Fibroblast of lung (primary cell): ENCODE results near the gene TMPRSS11A. TPM values are rescaled to one million over a fixed set of nuclear protein-coding genes. Genes with fewer than 3 reads are reported as not detected.

ENCODE experiments used
- DNase-seq, 2 donors: peaks; one replicate each; pipeline versions ENCODE4 v3.0.0 to v3.0.0-alpha.2; 2010; ENCODE audit warnings: low read depth in 2 of 2
- H2AFZ ChIP-seq: 2 replicates; pipeline ENCODE4 v1.5.1; 2012; ENCODE audit warnings: low read length, control low read depth, inconsistent platforms
- H3K27ac ChIP-seq: 2 replicates; pipeline ENCODE4 v1.5.1; 2011; ENCODE audit warnings: low read length, control low read depth; ENCODE audit not compliant: insufficient read depth
- H3K27me3 ChIP-seq: 2 replicates; pipeline ENCODE4 v1.5.1; 2011; ENCODE audit warnings: mild to moderate bottlenecking, low read length; ENCODE audit not compliant: control insufficient read depth, insufficient read depth
- H3K36me3 ChIP-seq: 2 replicates; pipeline ENCODE4 v1.5.1; 2011; ENCODE audit warnings: low read length; ENCODE audit not compliant: control insufficient read depth, insufficient read depth
- H3K4me1 ChIP-seq: 2 replicates; pipeline ENCODE4 v1.5.1; 2011; ENCODE audit warnings: low read length; ENCODE audit not compliant: control insufficient read depth, insufficient read depth; ENCODE audit errors: extremely low read depth
- H3K4me2 ChIP-seq: 2 replicates; pipeline ENCODE4 v1.5.1; 2011; ENCODE audit warnings: low read length, control low read depth; ENCODE audit not compliant: insufficient read depth; ENCODE audit errors: extremely low read depth
- H3K4me3 ChIP-seq, 4 experiments: fragments of 200-600 bp in 1 of 4; sonication (generic) in 1 of 4; replicated peaks in 1 of 4; 2 replicates each; pipeline ENCODE4 v1.5.1; 2011 to 2016; ENCODE audit warnings: low read length in 4 of 4, low read depth in 3 of 4, mild to moderate bottlenecking in 3 of 4, control low read depth in 2 of 4, inconsistent platforms in 1 of 4, mixed read lengths in 1 of 4; ENCODE audit not compliant: insufficient read depth in 1 of 4; ENCODE audit errors: control extremely low read depth in 1 of 4
- H3K79me2 ChIP-seq: 2 replicates; pipeline ENCODE4 v1.5.1; 2012; ENCODE audit warnings: mild to moderate bottlenecking, low read length, inconsistent platforms; ENCODE audit not compliant: control insufficient read depth, insufficient read depth
- H3K9ac ChIP-seq: 2 replicates; pipeline ENCODE4 v1.5.1; 2011; ENCODE audit warnings: mild to moderate bottlenecking, low read length, control low read depth; ENCODE audit not compliant: insufficient read depth
- H3K9me3 ChIP-seq: 2 replicates; pipeline ENCODE4 v1.5.1; 2012; ENCODE audit warnings: low read depth, low read length; ENCODE audit not compliant: control insufficient read depth, insufficient read depth
- H4K20me1 ChIP-seq: 2 replicates; pipeline ENCODE4 v1.5.1; 2011; ENCODE audit warnings: low read length; ENCODE audit not compliant: control insufficient read depth, insufficient read depth; ENCODE audit errors: extremely low read depth
- EZH2 ChIP-seq: IDR thresholded peaks from 2 replicates; pipeline ENCODE4 v1.5.1; 2012; ENCODE audit warnings: low read length, control low read depth, mild to moderate bottlenecking; ENCODE audit errors: missing control alignments
- polyA plus RNA-seq, 2 donors: library from polyadenylated mRNA; depleted of rRNA in 1 of 2; stranded (reverse) in 1 of 2; unstranded in 1 of 2; fragments of >200 nt; gene quantifications; 2 replicates each; pipeline ENCODE4 v1.2.1, GENCODE V29; 2011 to 2012; ENCODE audit warnings: missing spikeins in 1 of 2
- total RNA-seq: library from RNA; depleted of rRNA; stranded (reverse); fragments of >200 nt; gene quantifications from 2 replicates; pipeline ENCODE4 v1.2.1, GENCODE V29; 2014
- TF ChIP-seq, protein P1 (sequence below), 2 donors: IDR thresholded peaks in 1 of 2; conservative IDR thresholded peaks in 1 of 2; 1 replicate in 1 of 2; 2 replicates in 1 of 2; pipeline ENCODE4 v1.5.1; 2011 to 2012; ENCODE audit warnings: low read length in 2 of 2, control low read depth in 1 of 2, inconsistent platforms in 1 of 2, low read depth in 1 of 2, mild to moderate bottlenecking in 1 of 2

Gene TMPRSS11A
- total and polyA plus RNA-seq, 2 donors (not counting 1 experiment from before 2014, with no cell fraction given): not detected

DNA sequence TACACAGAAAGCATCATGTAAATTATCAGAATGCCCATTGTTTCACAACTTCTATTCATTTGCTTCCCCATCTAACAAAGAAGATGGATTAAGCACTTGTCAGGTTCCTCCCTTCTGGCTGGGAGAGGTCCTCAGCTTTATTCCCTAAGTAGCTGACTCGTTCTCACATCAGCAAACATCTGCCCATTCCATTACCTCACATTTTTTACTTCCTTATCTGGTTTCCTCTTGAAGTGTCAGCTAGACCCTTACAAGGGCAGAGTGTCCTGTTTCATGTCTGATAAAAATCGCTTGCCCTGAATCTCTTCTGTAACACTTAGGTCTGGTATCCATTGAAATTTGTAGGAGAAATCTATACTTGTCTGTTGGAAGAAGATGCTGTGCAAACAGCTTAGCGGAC is 34.7 kb downstream of the TMPRSS11A start:
- H3K9me3 ChIP-seq: no peaks in the 10 kb centered on the region
- no peaks in the 10 kb centered on the region for H4K20me1 ChIP-seq
- no peak overlapping the region for H3K9ac ChIP-seq
- no peak overlapping the region for H2AFZ ChIP-seq
- TF ChIP-seq, protein P1, sequence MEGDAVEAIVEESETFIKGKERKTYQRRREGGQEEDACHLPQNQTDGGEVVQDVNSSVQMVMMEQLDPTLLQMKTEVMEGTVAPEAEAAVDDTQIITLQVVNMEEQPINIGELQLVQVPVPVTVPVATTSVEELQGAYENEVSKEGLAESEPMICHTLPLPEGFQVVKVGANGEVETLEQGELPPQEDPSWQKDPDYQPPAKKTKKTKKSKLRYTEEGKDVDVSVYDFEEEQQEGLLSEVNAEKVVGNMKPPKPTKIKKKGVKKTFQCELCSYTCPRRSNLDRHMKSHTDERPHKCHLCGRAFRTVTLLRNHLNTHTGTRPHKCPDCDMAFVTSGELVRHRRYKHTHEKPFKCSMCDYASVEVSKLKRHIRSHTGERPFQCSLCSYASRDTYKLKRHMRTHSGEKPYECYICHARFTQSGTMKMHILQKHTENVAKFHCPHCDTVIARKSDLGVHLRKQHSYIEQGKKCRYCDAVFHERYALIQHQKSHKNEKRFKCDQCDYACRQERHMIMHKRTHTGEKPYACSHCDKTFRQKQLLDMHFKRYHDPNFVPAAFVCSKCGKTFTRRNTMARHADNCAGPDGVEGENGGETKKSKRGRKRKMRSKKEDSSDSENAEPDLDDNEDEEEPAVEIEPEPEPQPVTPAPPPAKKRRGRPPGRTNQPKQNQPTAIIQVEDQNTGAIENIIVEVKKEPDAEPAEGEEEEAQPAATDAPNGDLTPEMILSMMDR (conservative IDR thresholded peaks at IDR 0.05 in 1 of 2, IDR thresholded peaks at IDR 0.05 in 1 of 2; ENCODE audit: low read depth in 1 of 2, low read length in 2 of 2): no peak
- no peak for TF ChIP-seq EZH2
- DNase-seq: peak in 1 of 2 donors; percentile 40
- H3K27me3 ChIP-seq: no peaks in the 10 kb centered on the region
- H3K79me2 ChIP-seq: no peaks in the 10 kb centered on the region
- no peaks in the 10 kb centered on the region for H3K4me1 ChIP-seq
- H3K4me2 ChIP-seq: no peak overlapping the region
- no peaks in the 10 kb centered on the region for H3K36me3 ChIP-seq
- no peak overlapping the region for H3K27ac ChIP-seq
- no peak overlapping the region for H3K4me3 ChIP-seq

DNA sequence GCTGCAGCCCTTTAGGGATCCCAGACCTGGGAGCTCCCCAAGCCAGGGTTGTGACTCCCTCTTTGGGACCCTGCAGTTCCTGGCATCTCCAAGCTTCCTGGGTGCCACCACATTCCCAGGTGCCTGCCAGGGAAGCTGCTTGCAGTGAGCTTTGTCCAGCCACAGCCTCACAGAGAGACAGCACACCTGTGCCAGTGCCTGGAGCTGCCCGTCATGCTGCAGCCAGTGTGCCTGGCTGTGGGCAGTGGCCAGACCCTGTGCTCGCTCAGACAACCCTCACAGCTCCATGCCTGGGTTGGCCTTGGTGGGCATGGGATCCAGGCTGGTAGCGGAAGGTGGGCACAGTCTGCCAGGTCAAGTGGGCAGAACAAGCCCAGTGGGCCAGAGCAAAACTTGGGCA is 36.0 kb downstream of the TMPRSS11A start:
- Histone ChIP-seq H4K20me1 (no peaks in the 10 kb centered on the region), H2AFZ (no peak overlapping the region), H3K9ac (no peak overlapping the region), H3K36me3 (no peaks in the 10 kb centered on the region), H3K4me1 (no peaks in the 10 kb centered on the region), H3K27ac (no peak overlapping the region), H3K9me3 (no peaks in the 10 kb centered on the region), H3K4me3 (no peak overlapping the region), H3K4me2 (no peak overlapping the region), H3K27me3 (no peaks in the 10 kb centered on the region), H3K79me2 (no peaks in the 10 kb centered on the region)
- DNase-seq: no peak
- no peak for TF ChIP-seq EZH2
- TF ChIP-seq, protein P1 (conservative IDR thresholded peaks at IDR 0.05 in 1 of 2, IDR thresholded peaks at IDR 0.05 in 1 of 2; ENCODE audit: low read depth in 1 of 2, low read length in 2 of 2): no peak

DNA sequence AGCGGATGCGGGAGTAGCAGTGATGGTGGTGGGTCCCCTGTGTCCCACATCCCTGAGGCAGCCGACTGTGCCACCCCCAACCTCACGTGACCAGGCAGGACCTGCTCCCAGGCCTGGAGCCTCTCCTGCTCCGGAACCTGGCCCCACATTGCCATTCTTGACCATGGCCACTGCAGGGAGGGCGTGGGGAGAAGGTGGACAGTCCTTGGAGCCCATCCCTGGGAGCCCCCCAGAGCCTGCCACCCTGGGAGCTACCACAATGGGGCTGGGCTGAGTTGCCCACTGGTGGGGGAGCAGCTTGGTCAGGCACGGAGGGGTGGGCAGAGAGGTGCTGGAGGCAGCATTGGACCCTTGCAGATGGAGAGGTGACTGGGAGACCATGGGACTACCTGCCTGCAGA is 36.8 kb downstream of the TMPRSS11A start:
- TF ChIP-seq, protein P1 (conservative IDR thresholded peaks at IDR 0.05 in 1 of 2, IDR thresholded peaks at IDR 0.05 in 1 of 2; ENCODE audit: low read depth in 1 of 2, low read length in 2 of 2): no peak
- Histone ChIP-seq H3K4me1 (no peaks in the 10 kb centered on the region), H3K27me3 (no peaks in the 10 kb centered on the region), H3K36me3 (no peaks in the 10 kb centered on the region), H3K9ac (no peak overlapping the region), H4K20me1 (no peaks in the 10 kb centered on the region), H3K9me3 (no peaks in the 10 kb centered on the region), H3K4me3 (no peak overlapping the region), H3K4me2 (no peak overlapping the region), H3K27ac (no peak overlapping the region), H2AFZ (no peak overlapping the region), H3K79me2 (no peaks in the 10 kb centered on the region)
- no peak for DNase-seq
